Uterus (tissue), 2 donors: Measurements from ENCODE around the gene RGS2.

Experiments used
- CTCF ChIP-seq, 4 experiments: fragments of 200-600 bp in 2 of 4; fragments of 450-650 bp in 2 of 4; sonication (generic) in 2 of 4; IDR thresholded peaks; one replicate each; pipeline ENCODE4 v1.5.1; 2016 to 2019; ENCODE audit warnings: antibody characterized with exemption in 4 of 4, mild to moderate bottlenecking in 2 of 4, moderate library complexity in 1 of 4
- POLR2A ChIP-seq, 2 donors: fragments of 450-650 bp; IDR thresholded peaks; one replicate each; pipeline ENCODE4 v1.6.1; 2016; ENCODE audit warnings: antibody characterized with exemption in 2 of 2, mild to moderate bottlenecking in 1 of 2, moderate library complexity in 1 of 2

- TF ChIP-seq POLR2A (IDR thresholded peaks at IDR 0.05) (no peak), CTCF (IDR thresholded peaks at IDR 0.05) (no peak)
These were observed 51.8 kb downstream of the RGS2 start for GRCh38 chr1:192860478-192861185.
